Common myeloid progenitor, CD34-positive (primary cell): ENCODE results near the gene GLRA1.

ENCODE experiments used
- CTCF ChIA-PET: fragments of 350-600 bp; sonication (Branson Sonifier 250); formaldehyde crosslinking; loops from one replicate; lab custom pipeline; 2021; ENCODE audit warnings: antibody characterized with exemption; lab: Charles Lee
- POLR2A ChIA-PET: fragments of 350-600 bp; sonication (Branson Sonifier 250); formaldehyde crosslinking; loops from one replicate; lab custom pipeline; 2021; ENCODE audit warnings: antibody characterized with exemption; lab: Charles Lee
- DNase-seq, 3 donors: peaks; one replicate each; pipeline versions ENCODE4 v3.0.0 to v3.0.0-alpha.2; 2013
- H3K27ac ChIP-seq, 2 experiments: 1 replicate in 1 of 2; 2 replicates in 1 of 2; pipeline ENCODE4 v1.7.0; 2013; ENCODE audit warnings: inconsistent platforms in 2 of 2, low read length in 2 of 2, mild to moderate bottlenecking in 2 of 2, low read depth in 1 of 2, moderate library complexity in 1 of 2; ENCODE audit not compliant: severe bottlenecking in 2 of 2, insufficient read depth in 1 of 2, poor library complexity in 1 of 2
- H3K27me3 ChIP-seq, 5 experiments: replicated peaks in 2 of 5; 1 replicate in 3 of 5; 2 replicates in 2 of 5; pipeline versions ENCODE4 v1.6.1 to v1.7.0; 2013; ENCODE audit warnings: low read length in 4 of 5, mild to moderate bottlenecking in 2 of 5, moderate library complexity in 2 of 5, inconsistent platforms in 1 of 5; ENCODE audit not compliant: insufficient read depth in 5 of 5, control insufficient read depth in 4 of 5
- H3K36me3 ChIP-seq, 4 experiments: 1 replicate in 2 of 4; 2 replicates in 2 of 4; pipeline versions ENCODE4 v1.6.1 to v1.7.0; 2013; ENCODE audit warnings: low read length in 3 of 4, control low read depth in 1 of 4, mild to moderate bottlenecking in 1 of 4; ENCODE audit not compliant: control insufficient read depth in 4 of 4, insufficient read depth in 4 of 4
- H3K4me1 ChIP-seq, 4 experiments: 1 replicate in 3 of 4; 2 replicates in 1 of 4; pipeline versions ENCODE4 v1.6.1 to v1.7.1; 2013; ENCODE audit warnings: low read length in 3 of 4, mild to moderate bottlenecking in 3 of 4, control low read depth in 1 of 4, inconsistent platforms in 1 of 4, moderate library complexity in 1 of 4; ENCODE audit not compliant: control insufficient read depth in 4 of 4, insufficient read depth in 4 of 4; ENCODE audit errors: control extremely low read depth in 1 of 4
- H3K4me3 ChIP-seq, 7 experiments: 1 replicate in 4 of 7; 2 replicates in 3 of 7; pipeline versions ENCODE4 v1.5.1 to v1.7.0; 2013; ENCODE audit warnings: mild to moderate bottlenecking in 7 of 7, low read length in 6 of 7, moderate library complexity in 6 of 7, inconsistent platforms in 2 of 7, low read depth in 2 of 7, control low read depth in 1 of 7; ENCODE audit not compliant: insufficient read depth in 4 of 7, control insufficient read depth in 1 of 7; ENCODE audit errors: extremely low read depth in 1 of 7
- H3K9me3 ChIP-seq, 5 experiments: 1 replicate in 4 of 5; 2 replicates in 1 of 5; pipeline versions ENCODE4 v1.6.1 to v1.7.1; 2013; ENCODE audit warnings: low read length in 4 of 5, mild to moderate bottlenecking in 2 of 5, inconsistent platforms in 1 of 5, low read depth in 1 of 5, moderate library complexity in 1 of 5; ENCODE audit not compliant: control insufficient read depth in 4 of 5, insufficient read depth in 2 of 5; ENCODE audit errors: control extremely low read depth in 1 of 5
- WGBS: methylation state at CpG from one replicate; pipeline ENCODE4 v1.1.5; 2013; ENCODE audit not compliant: insufficient coverage; 5-methylcytosine and 5-hydroxymethylcytosine counted together

The GLRA1 gene

GRCh38 chr5:151956725-151957124 lies 32.1 kb upstream of the GLRA1 start:
- H3K4me1 ChIP-seq = no peaks in the 10 kb centered on the region
- no peaks in the 10 kb centered on the region for H3K36me3 ChIP-seq
- CTCF ChIA-PET = no interaction called here
- 100% methylated on average over 1 of the region's 3 CpGs for WGBS
- H3K9me3 ChIP-seq = no peaks in the 10 kb centered on the region
- DNase-seq = no peak
- no peak overlapping the region for H3K4me3 ChIP-seq
- no peaks in the 10 kb centered on the region for H3K27me3 ChIP-seq
- POLR2A ChIA-PET = no interaction called here
- no peak overlapping the region for H3K27ac ChIP-seq

GRCh38 chr5:151954255-151954654 lies 29.6 kb upstream of the GLRA1 start:
- ChIA-PET POLR2A (no interaction called here), CTCF (no interaction called here)
- Histone ChIP-seq H3K4me3 (no peak overlapping the region), H3K9me3 (no peaks in the 10 kb centered on the region), H3K27me3 (no peaks in the 10 kb centered on the region), H3K36me3 (no peaks in the 10 kb centered on the region), H3K27ac (no peak overlapping the region), H3K4me1 (no peaks in the 10 kb centered on the region)
- no peak for DNase-seq
- WGBS = 90% methylated on average over 2 of the region's 4 CpGs

- H3K9me3 ChIP-seq = no peaks in the 10 kb centered on the region
- WGBS = 91% methylated on average over 1 of the region's 1 CpG
- CTCF ChIA-PET = no interaction called here
- H3K4me1 ChIP-seq = no peaks in the 10 kb centered on the region
- H3K27ac ChIP-seq = no peak overlapping the region
- POLR2A ChIA-PET = no interaction called here
- no peaks in the 10 kb centered on the region for H3K27me3 ChIP-seq
- no peaks in the 10 kb centered on the region for H3K36me3 ChIP-seq
- DNase-seq = no peak
- H3K4me3 ChIP-seq = no peak overlapping the region
Observed at GRCh38 chr5:151953833-151954232, 29.2 kb upstream of the GLRA1 start.

GRCh38 chr5:151952238-151952637 lies 27.6 kb upstream of the GLRA1 start:
- CTCF ChIA-PET = no interaction called here
- Histone ChIP-seq H3K27me3 (no peaks in the 10 kb centered on the region), H3K36me3 (no peaks in the 10 kb centered on the region), H3K4me1 (no peaks in the 10 kb centered on the region), H3K27ac (no peak overlapping the region), H3K4me3 (no peak overlapping the region), H3K9me3 (no peaks in the 10 kb centered on the region)
- POLR2A ChIA-PET = no interaction called here
- WGBS = no CpG with 5 or more reads among the region's 2 CpGs
- DNase-seq = no peak

- DNase-seq = no peak
- no peak overlapping the region for H3K4me3 ChIP-seq
- H3K36me3 ChIP-seq = no peaks in the 10 kb centered on the region
- no peaks in the 10 kb centered on the region for H3K27me3 ChIP-seq
- H3K4me1 ChIP-seq = no peaks in the 10 kb centered on the region
- 71% methylated on average over 9 of the region's 9 CpGs for WGBS
- H3K27ac ChIP-seq = no peak overlapping the region
- ChIA-PET CTCF (no interaction called here), POLR2A (no interaction called here)
- H3K9me3 ChIP-seq = no peaks in the 10 kb centered on the region
Observed at GRCh38 chr5:151950706-151951105, 26.1 kb upstream of the GLRA1 start.

- Histone ChIP-seq H3K27me3 (no peaks in the 10 kb centered on the region), H3K27ac (no peak overlapping the region), H3K4me3 (no peak overlapping the region), H3K36me3 (no peaks in the 10 kb centered on the region), H3K4me1 (no peaks in the 10 kb centered on the region), H3K9me3 (no peaks in the 10 kb centered on the region)
- CTCF ChIA-PET = no interaction called here
- no peak for DNase-seq
- 93% methylated on average over 2 of the region's 5 CpGs for WGBS
- POLR2A ChIA-PET = no interaction called here
Observed at GRCh38 chr5:151949701-151950308, 25.2 kb upstream of the GLRA1 start.

- no peaks in the 10 kb centered on the region for H3K9me3 ChIP-seq
- no peaks in the 10 kb centered on the region for H3K36me3 ChIP-seq
- no peaks in the 10 kb centered on the region for H3K4me1 ChIP-seq
- H3K27me3 ChIP-seq = no peaks in the 10 kb centered on the region
- WGBS = 90% methylated on average over 3 of the region's 3 CpGs
- no peak overlapping the region for H3K4me3 ChIP-seq
- CTCF ChIA-PET = no interaction called here
- DNase-seq = no peak
- POLR2A ChIA-PET = no interaction called here
- H3K27ac ChIP-seq = no peak overlapping the region
Observed at GRCh38 chr5:151949113-151949512, 24.5 kb upstream of the GLRA1 start.
